Muscle of back (tissue), 13 donors: Measurements from ENCODE around the gene ADAMTS10. TPM values are rescaled to one million over a fixed set of nuclear protein-coding genes. Genes with fewer than 3 reads are reported as not detected.
"Not testable (repeated sequence)": the region's sequence is repeated elsewhere in the genome, so short reads cannot be mapped to it uniquely, and the experiment has no call there.

Experiments
- DNase-seq, 3 donors: peaks; one replicate each; pipeline versions ENCODE4 v3.0.0 to v3.0.0-alpha.2; 2013
- long read RNA-seq, 9 donors: transcript quantifications; one replicate each; lab custom pipeline, GENCODE V29; 2026
- polyA plus RNA-seq, 10 donors: library from polyadenylated mRNA; unstranded; fragments of 120-200 nt; gene quantifications; one replicate each; pipeline ENCODE4 v1.2.1, GENCODE V29; 2013; ENCODE audit not compliant: insufficient read length in 10 of 10

ADAMTS10 gene
- 10 to 100 TPM; 20.0 to 52.9 (median 31.1) TPM for polyA plus RNA-seq
- long read RNA-seq, donor 1: 0 reads
- long read RNA-seq, donor 2: 0 reads
- long read RNA-seq, donor 3: 0 reads
- long read RNA-seq, donor 4: 0 reads
- long read RNA-seq, donor 5, partial matches to known transcripts: 0 of 1 reads
- long read RNA-seq, donor 5, other reads (novel, unspliced or antisense): 0 of 1 reads
- long read RNA-seq, donor 6: 0 reads
- long read RNA-seq, donor 7: 0 reads
- long read RNA-seq, donor 8: 0 reads
- long read RNA-seq, donor 9: 0 reads

GRCh38 chr19:8610041-8610935 lies at the start of gene ADAMTS10:
Gene ADAMTS10 (minus strand): TSS chr19:8610715. CDS start chr19:8605710, 5,005 bp downstream.
- DNase-seq: peak in 2 of 3 donors; percentile 55 to 85

GRCh38 chr19:8659905-8660304 lies 49.4 kb upstream of the ADAMTS10 start:
- no peak for DNase-seq

GRCh38 chr19:8657869-8658268 lies 47.4 kb upstream of the ADAMTS10 start:
- no peak for DNase-seq

GRCh38 chr19:8655340-8655709 lies 44.8 kb upstream of the ADAMTS10 start:
- DNase-seq: no peak

- DNase-seq: peak in 2 of 3 donors; percentile 40 to 69
Measured at GRCh38 chr19:8654591-8655339, 44.2 kb upstream of the ADAMTS10 start.

- no peak for DNase-seq
Measured at GRCh38 chr19:8648240-8648639, 37.7 kb upstream of the ADAMTS10 start.

- no peak for DNase-seq
Measured at GRCh38 chr19:8643860-8644653, 33.5 kb upstream of the ADAMTS10 start.

- DNase-seq: no peak
Measured at GRCh38 chr19:8642561-8642960, 32.0 kb upstream of the ADAMTS10 start.

GRCh38 chr19:8641908-8642547 lies 31.5 kb upstream of the ADAMTS10 start:
- peak; percentile 22 to 59 (median 22) for DNase-seq

GRCh38 chr19:8641221-8641907 lies 30.8 kb upstream of the ADAMTS10 start:
- DNase-seq: no peak

GRCh38 chr19:8640402-8641004 lies 30.0 kb upstream of the ADAMTS10 start:
- peak in 1 of 3 donors; percentile 32 for DNase-seq

- no peak for DNase-seq
Measured at GRCh38 chr19:8639821-8640401, 29.4 kb upstream of the ADAMTS10 start.

GRCh38 chr19:8638078-8638619 lies 27.6 kb upstream of the ADAMTS10 start:
- no peak for DNase-seq

GRCh38 chr19:8637070-8637469 lies 26.6 kb upstream of the ADAMTS10 start:
- DNase-seq: not testable (repeated sequence)

- DNase-seq: no peak
Measured at GRCh38 chr19:8635422-8635821, 24.9 kb upstream of the ADAMTS10 start.

GRCh38 chr19:8631425-8631819 lies 20.9 kb upstream of the ADAMTS10 start:
- no peak for DNase-seq

GRCh38 chr19:8630796-8631424 lies 20.4 kb upstream of the ADAMTS10 start:
- no peak for DNase-seq

- DNase-seq: no peak
Measured at GRCh38 chr19:8629996-8630683, 19.6 kb upstream of the ADAMTS10 start, which contains the start of gene NFILZ. Gene NFILZ (plus strand): TSS chr19:8630633. CDS start chr19:8676766, 46,133 bp downstream.
